Mucosa of stomach (tissue), 1 donor: ENCODE data around the gene ACCSL.

Experiments used
- H3K27me3 ChIP-seq: one replicate; pipeline ENCODE4 v1.7.0; 2013; ENCODE audit warnings: mild to moderate bottlenecking, low read length; ENCODE audit not compliant: control insufficient read depth, insufficient read depth
- H3K36me3 ChIP-seq: one replicate; pipeline ENCODE4 v1.7.0; 2013; ENCODE audit warnings: low read length; ENCODE audit not compliant: control insufficient read depth, insufficient read depth
- H3K4me1 ChIP-seq: one replicate; pipeline ENCODE4 v1.7.0; 2013; ENCODE audit warnings: mild to moderate bottlenecking, low read length; ENCODE audit not compliant: control insufficient read depth, insufficient read depth
- H3K4me3 ChIP-seq: one replicate; pipeline ENCODE4 v1.7.0; 2013; ENCODE audit warnings: low read length
- H3K9ac ChIP-seq: one replicate; pipeline ENCODE4 v1.7.0; 2013; ENCODE audit warnings: mild to moderate bottlenecking, low read length, moderate library complexity
- H3K9me3 ChIP-seq: one replicate; pipeline ENCODE4 v1.7.0; 2013; ENCODE audit warnings: mild to moderate bottlenecking, low read length, moderate library complexity; ENCODE audit not compliant: control insufficient read depth
- donor health status: Pancreatic carcinoma.

Gene ACCSL

DNA sequence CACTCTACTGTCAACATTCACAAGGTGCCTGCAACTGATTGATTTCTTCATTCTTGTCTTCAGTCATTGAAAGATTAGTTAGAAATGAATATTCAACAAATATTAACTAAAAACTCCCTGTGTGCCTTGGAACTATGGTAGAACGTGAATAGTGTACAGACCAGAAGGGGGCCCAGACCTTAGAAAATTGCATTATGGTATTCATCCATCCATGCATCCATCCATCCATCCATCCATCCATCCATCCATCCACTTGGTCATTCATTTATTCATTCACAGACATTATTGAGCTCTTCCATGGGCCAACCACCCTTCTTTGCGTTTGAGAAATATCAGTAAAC is 10.2 kb upstream of the ACCSL start:
- Histone ChIP-seq H3K9ac (no peak overlapping the region), H3K9me3 (no peaks in the 10 kb centered on the region), H3K36me3 (no peaks in the 10 kb centered on the region), H3K4me1 (no peaks in the 10 kb centered on the region), H3K27me3 (no peaks in the 10 kb centered on the region), H3K4me3 (no peak overlapping the region)

DNA sequence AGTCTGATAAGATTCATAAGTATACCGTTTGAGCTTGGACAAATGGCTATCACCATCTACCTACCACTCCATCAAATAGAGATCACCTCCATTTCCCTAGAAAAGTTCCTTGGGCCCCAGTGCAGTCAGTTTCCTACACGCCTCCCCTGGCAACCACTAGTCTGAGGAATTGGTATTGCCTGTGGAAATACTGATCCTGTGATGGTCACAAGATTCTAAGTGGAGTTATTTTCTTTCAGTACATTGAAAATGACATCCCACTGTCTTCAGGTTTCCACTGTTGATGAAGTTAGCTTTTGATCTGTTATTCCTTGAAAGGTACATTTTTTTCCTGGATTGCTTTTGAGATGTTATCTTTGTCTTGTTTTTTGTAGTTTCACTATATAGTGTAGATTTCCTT is 4.6 kb upstream of the ACCSL start:
- Histone ChIP-seq H3K9me3 (no peaks in the 10 kb centered on the region), H3K9ac (no peak overlapping the region), H3K4me1 (no peaks in the 10 kb centered on the region), H3K4me3 (no peak overlapping the region), H3K36me3 (no peaks in the 10 kb centered on the region), H3K27me3 (peaks cover 2% of the 10 kb centered on the region)

DNA sequence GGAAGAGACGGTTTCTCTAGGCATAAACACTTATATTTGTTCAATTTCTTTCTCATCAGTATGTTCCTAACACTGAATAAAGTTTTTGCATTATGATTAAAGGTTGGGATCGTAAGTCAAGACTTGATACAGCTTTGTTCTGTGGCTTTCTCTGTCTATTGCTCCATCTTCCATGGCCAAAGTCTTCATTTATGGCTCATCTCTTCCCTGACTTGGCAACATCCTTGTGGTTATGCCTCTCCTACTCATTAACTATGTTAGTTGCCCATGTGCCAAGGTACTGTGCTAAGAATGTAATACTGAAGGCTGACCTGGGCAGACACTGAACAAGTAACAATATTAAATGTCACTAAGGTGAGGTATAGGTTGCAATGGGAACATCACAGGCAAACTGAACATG is 1.6 kb upstream of the ACCSL start:
- no peak overlapping the region for H3K9ac ChIP-seq
- no peaks in the 10 kb centered on the region for H3K4me1 ChIP-seq
- no peaks in the 10 kb centered on the region for H3K36me3 ChIP-seq
- no peak overlapping the region for H3K4me3 ChIP-seq
- no peaks in the 10 kb centered on the region for H3K9me3 ChIP-seq
- peaks cover 2% of the 10 kb centered on the region for H3K27me3 ChIP-seq

DNA sequence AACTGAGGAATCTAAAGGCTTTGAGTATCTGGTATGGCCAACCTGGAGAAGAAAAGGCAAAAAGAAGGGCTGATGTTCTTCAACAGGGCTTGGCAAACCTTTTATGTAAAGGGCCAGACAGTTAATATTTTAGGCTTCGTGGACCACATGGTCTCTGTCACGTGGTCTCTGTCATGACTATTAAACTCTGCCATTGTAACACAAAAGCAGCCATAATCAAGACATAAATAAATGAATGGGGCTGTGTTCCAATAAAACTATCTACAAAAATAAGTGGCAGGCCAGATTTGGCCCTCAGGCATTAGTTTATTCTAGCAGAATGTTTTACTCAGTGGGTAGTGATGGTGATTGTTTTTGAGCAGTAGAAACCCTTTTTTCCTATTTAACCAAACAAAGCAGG is 483 bp upstream of the ACCSL start:
- Histone ChIP-seq H3K9me3 (no peaks in the 10 kb centered on the region), H3K4me3 (no peak overlapping the region), H3K27me3 (peaks cover 2% of the 10 kb centered on the region), H3K9ac (no peak overlapping the region), H3K4me1 (no peaks in the 10 kb centered on the region), H3K36me3 (no peaks in the 10 kb centered on the region)

DNA sequence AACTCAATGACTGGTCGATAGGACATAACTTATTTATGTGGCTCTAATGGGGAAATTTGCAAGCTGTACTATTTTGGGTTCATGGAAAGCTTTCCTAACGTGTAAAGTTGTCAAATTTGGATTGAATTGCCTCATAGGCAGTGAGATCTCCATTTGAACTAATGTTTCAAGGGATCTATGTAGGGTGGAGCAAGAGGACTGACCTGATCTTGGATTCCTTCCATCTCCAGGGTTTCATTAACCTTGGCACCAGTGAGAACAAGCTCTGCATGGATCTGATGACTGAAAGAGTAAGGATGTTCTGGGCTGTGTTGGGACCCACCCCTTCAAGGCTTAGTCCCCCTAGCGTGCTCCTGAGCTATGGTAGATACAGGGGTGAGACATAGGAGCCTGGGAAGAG is 2.1 kb downstream of the ACCSL start:
- H3K4me1 ChIP-seq = no peaks in the 10 kb centered on the region
- H3K9ac ChIP-seq = no peak overlapping the region
- no peaks in the 10 kb centered on the region for H3K9me3 ChIP-seq
- H3K36me3 ChIP-seq = no peaks in the 10 kb centered on the region
- H3K4me3 ChIP-seq = no peak overlapping the region
- H3K27me3 ChIP-seq = peaks cover 2% of the 10 kb centered on the region

DNA sequence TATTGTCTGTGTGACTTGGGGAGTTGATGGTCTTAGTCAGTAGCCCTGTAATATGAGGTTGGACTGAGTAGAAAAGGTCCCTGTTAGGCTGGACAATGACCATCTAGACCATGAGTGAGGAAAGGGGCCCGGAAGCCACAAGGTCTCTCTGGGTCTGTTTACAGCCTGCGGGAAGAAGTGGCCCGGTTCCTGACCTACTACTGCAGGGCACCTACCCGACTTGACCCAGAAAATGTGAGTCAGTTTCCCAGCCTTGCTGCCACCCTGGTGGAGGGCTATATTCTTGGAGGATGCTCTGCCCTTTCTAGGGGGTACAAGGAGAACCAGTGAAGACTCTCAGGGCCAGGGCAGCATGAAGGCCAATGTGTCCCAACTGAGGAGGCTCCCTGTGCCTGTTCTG is 3.4 kb downstream of the ACCSL start:
- Histone ChIP-seq H3K9me3 (no peaks in the 10 kb centered on the region), H3K9ac (no peak overlapping the region), H3K4me1 (no peaks in the 10 kb centered on the region), H3K36me3 (no peaks in the 10 kb centered on the region), H3K27me3 (no peaks in the 10 kb centered on the region), H3K4me3 (no peak overlapping the region)

DNA sequence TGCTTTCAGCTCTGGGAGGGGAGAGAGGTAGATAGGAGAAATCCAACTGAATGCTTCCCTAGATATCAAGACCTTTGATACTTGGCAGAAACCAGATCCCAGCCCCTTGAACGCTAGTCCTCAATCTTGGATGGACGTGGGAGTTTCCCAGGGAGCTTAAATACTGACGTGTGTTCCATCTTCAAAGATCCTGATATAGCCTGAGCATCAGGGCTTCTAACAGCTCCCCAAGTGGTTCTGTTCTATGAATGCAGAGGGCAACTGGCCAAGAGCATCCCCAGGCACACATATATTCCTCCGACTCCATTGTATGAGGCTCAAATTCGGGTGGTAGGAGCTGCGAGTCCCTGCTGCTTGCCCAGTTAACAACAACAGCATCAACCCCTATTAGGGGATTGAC is 9.6 kb downstream of the ACCSL start:
- Histone ChIP-seq H3K4me1 (no peaks in the 10 kb centered on the region), H3K27me3 (no peaks in the 10 kb centered on the region), H3K9me3 (no peaks in the 10 kb centered on the region), H3K9ac (no peak overlapping the region), H3K36me3 (no peaks in the 10 kb centered on the region), H3K4me3 (no peak overlapping the region)

DNA sequence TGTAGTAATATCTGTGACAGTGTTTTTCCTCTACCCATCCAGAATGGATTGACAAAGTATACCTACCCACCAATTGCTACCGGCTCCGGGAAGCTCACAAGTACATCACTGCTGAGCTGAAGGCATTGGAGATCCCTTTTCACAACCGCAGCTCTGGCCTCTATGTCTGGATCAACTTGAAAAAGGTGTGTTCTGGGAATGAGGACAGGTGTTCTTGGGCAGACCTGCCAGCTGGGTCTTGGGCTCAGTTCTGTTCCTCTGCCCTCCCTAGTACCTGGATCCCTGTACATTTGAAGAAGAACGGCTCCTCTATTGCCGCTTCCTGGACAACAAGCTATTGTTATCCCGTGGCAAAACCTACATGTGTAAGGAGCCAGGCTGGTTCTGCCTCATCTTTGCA is 10.5 kb downstream of the ACCSL start:
- H3K4me1 ChIP-seq = no peaks in the 10 kb centered on the region
- H3K27me3 ChIP-seq = no peaks in the 10 kb centered on the region
- no peaks in the 10 kb centered on the region for H3K36me3 ChIP-seq
- H3K9me3 ChIP-seq = no peaks in the 10 kb centered on the region
- H3K4me3 ChIP-seq = no peak overlapping the region
- H3K9ac ChIP-seq = no peak overlapping the region

DNA sequence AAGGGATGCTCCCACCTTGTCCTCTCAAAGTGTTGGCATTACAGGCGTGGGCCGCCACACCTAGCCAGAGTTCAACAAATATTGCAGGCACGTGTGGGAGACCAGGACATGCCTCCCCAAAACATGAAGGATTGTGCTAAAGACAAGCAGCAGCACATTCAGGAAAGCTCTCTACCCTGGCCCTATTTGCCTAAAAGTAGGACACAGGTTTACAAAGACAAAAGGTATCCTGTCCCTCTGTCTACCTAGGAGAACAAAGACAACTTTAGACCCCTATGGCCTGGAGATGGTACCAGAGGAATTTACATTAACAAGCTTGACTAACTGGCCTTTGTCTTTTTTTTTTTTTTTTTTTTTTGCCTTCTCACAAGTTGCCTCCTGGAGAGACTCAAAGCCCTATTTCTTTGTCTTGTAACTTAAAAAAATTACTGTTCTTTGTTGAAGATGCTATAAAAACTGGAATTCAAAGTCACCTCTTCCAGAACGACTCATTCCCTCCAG is 17.4 kb downstream of the ACCSL start:
- peaks cover 7% of the 10 kb centered on the region for H3K4me1 ChIP-seq
- H3K4me3 ChIP-seq = no peak overlapping the region
- no peaks in the 10 kb centered on the region for H3K27me3 ChIP-seq
- H3K9me3 ChIP-seq = no peaks in the 10 kb centered on the region
- H3K9ac ChIP-seq = peak overlapping the region; percentile 96
- H3K36me3 ChIP-seq = no peaks in the 10 kb centered on the region

DNA sequence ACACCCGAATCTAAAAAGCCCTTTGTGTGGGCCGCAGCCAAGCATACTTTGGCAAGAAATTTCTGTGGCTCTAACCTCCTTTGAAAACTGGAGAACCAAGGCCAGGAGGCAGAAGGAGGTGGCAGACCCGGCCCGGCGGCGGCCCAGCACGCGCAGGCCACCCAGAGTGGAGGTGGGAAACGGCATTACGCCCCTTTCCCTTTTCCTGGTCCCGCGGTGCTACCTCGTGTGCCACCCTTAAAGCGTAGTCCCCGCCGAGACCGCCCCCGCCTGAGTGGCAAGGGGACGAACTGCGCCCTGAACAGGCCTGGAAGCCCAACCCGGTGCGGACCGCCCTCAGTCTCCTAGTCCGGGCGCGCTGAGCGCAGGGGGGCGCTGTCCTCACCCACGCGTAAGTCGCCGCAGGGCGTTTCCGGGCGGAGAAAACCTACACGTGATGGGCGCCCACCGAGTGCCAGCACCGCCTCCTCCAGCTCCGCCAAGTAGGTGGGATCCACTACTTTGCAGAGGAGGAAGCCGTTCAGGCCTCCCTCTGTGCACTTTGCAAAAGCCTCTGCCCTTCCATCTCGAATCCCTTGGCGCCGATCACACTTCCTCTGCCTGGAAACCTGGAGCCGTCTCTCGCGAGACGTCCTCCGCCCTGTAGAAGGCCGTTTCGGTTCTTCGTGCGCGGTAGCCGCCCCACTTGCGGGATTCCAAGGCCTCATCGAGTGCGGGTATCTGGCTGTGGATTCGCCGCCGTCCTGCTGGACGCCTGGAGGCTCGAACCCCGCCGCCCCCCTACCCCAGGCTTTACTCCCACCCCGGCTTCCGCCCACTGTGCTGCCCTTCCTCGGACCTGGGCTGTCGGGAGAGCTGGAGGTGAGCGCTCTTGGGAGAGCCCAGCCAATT is 18.3 kb downstream of the ACCSL start, which contains the start of gene ACCS:
Gene ACCS, plus strand, starts transcription at position 430 of the 891 bp plus-strand sequence. CDS start 1,358 bp downstream, outside the sequence.
- Histone ChIP-seq H3K4me3 (peak within 1 kb of the TSS; percentile 89), H3K9me3 (no peaks in the 10 kb centered on the region), H3K36me3 (no peaks in the 10 kb centered on the region), H3K4me1 (peaks cover 7% of the 10 kb centered on the region), H3K9ac (peak within 1 kb of the TSS; percentile 96), H3K27me3 (no peaks in the 10 kb centered on the region)

DNA sequence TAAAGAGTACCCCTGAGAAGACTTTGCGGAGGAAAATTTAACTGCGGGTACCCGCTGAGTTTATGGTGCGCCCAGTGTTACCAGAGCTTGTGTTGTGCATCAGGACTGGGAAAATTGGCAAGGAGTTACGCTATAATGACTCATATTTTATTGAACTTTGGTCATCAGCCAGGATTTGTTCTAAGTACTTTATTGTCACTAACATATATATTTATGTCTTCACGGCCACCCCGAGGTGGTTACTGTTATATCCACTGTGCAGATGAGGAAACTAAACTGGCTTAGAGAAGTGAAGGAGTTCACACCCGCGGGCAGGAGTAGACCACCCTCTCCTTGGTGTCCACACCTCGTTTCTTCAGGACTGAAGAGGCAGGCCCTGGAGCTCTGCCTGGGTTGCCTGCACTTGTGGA is 19.0 kb downstream of the ACCSL start:
- Histone ChIP-seq H3K9me3 (no peaks in the 10 kb centered on the region), H3K27me3 (no peaks in the 10 kb centered on the region), H3K36me3 (no peaks in the 10 kb centered on the region), H3K4me3 (peak overlapping the region; percentile 89), H3K9ac (peak overlapping the region; percentile 96), H3K4me1 (peaks cover 7% of the 10 kb centered on the region)

DNA sequence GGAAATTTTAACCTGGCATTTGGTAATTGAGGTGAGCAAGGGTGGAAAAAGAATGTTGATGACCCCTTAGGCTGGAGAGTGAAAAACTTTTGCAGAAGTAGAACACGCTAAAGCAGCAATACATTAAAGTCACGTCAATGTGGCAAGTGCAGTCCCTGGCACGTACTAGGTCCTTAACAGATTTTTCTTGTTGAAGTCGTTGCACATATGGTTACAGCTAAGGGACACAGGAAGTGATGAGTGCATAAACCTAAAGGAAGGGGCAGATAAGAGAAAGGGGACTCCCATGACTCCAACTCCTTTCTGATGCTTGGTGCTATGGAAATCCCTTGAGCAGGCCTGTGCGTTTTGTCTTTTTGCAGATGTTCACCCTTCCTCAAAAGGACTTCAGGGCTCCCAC is 19.5 kb downstream of the ACCSL start:
- Histone ChIP-seq H3K36me3 (no peaks in the 10 kb centered on the region), H3K4me3 (peak overlapping the region; percentile 89), H3K27me3 (no peaks in the 10 kb centered on the region), H3K9me3 (no peaks in the 10 kb centered on the region), H3K9ac (peak overlapping the region; percentile 96), H3K4me1 (peaks cover 7% of the 10 kb centered on the region)
